ENCODE measurements around the gene BCAS1. TPM values are rescaled to one million over a fixed set of nuclear protein-coding genes. Genes with fewer than 3 reads are reported as not detected.

The BCAS1 gene
- total RNA-seq, 1 donor from 2014 or later = not detected

DNA sequence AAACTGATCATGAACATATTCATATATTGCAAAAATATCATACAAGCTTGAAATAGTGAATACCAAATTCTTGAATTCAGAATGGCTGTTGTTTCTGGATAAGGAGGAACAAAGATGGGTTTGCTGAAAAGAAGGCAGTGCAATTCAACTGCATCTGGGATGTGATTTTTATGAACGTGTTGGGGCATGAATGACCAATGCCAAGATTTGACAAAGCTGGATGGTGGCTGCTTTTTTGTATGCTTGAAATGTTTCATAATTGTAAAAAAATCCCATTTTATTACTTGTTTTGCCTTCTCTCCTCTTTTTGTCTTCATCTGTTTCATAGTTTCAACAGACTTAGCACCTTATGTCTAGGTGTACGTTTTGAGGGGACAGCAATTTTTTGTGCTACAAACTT, 36.8 kb upstream of the BCAS1 start:
- no peaks in the 10 kb centered on the region for H3K27me3 Mint-ChIP-seq (ENCODE audit: low read depth)
- no peak for TF ChIP-seq CTCF (conservative IDR thresholded peaks at IDR 0.05)
- no peak overlapping the region for H3K4me3 Mint-ChIP-seq
- no peaks in the 10 kb centered on the region for H3K36me3 Mint-ChIP-seq (ENCODE audit: low read depth)
- no peaks in the 10 kb centered on the region for H3K9me3 Mint-ChIP-seq
- H3K4me1 Mint-ChIP-seq = no peaks in the 10 kb centered on the region
- no peak for DNase-seq (ENCODE audit: low read depth, low spot score)
- no peak overlapping the region for H3K27ac Mint-ChIP-seq (ENCODE audit: unreplicated experiment)

- H3K27me3 Mint-ChIP-seq (ENCODE audit: low read depth) = no peaks in the 10 kb centered on the region
- DNase-seq (ENCODE audit: low read depth, low spot score) = no peak
- no peaks in the 10 kb centered on the region for H3K36me3 Mint-ChIP-seq (ENCODE audit: low read depth)
- H3K4me1 Mint-ChIP-seq = no peaks in the 10 kb centered on the region
- no peak overlapping the region for H3K4me3 Mint-ChIP-seq
- TF ChIP-seq CTCF (conservative IDR thresholded peaks at IDR 0.05) = no peak
- no peak overlapping the region for H3K27ac Mint-ChIP-seq (ENCODE audit: unreplicated experiment)
- H3K9me3 Mint-ChIP-seq = no peaks in the 10 kb centered on the region
Observed at GRCh38 chr20:54106162-54106561, 35.8 kb upstream of the BCAS1 start.

DNA sequence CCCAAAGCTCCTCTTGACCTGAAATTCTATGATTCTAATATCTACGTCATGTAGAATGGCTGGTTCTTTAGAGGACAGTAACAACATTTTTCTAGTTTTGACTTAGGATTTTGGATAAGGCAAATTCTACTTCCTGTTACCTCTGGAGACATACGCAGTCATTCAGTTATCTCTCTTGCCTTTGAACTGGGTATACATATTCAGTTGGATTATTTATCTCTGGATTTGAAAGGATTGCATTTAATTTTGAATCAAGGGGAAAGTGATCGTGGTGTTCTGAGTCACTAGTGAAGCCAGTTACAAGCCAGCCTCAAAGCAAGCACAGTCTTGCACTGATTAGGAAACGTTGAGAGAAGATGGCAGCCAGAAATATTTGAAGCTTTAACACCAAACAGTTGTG, 35.3 kb upstream of the BCAS1 start:
- no peak for TF ChIP-seq CTCF (conservative IDR thresholded peaks at IDR 0.05)
- H3K36me3 Mint-ChIP-seq (ENCODE audit: low read depth) = no peaks in the 10 kb centered on the region
- no peak for DNase-seq (ENCODE audit: low read depth, low spot score)
- H3K27me3 Mint-ChIP-seq (ENCODE audit: low read depth) = no peaks in the 10 kb centered on the region
- no peaks in the 10 kb centered on the region for H3K9me3 Mint-ChIP-seq
- no peak overlapping the region for H3K4me3 Mint-ChIP-seq
- no peaks in the 10 kb centered on the region for H3K4me1 Mint-ChIP-seq
- H3K27ac Mint-ChIP-seq (ENCODE audit: unreplicated experiment) = no peak overlapping the region

DNA sequence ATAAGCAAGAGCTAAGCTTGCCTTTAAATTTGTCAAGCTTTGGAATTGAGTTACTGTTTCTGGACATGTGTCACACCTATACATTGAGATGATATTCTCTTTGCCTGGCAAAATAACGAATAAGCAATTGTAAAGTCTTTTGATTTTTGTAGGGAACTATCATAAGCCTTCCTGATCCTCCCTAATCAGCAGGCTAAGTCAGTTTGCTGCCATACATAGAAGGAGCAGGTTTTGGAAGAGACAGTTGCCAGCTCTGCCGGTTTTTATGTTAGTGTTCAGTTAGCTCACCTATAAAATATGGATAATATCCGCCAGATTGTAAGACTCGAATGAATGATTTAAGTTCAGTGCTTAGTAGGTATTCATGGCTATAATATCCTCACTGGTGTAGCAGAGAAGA, 34.4 kb upstream of the BCAS1 start:
- H3K9me3 Mint-ChIP-seq = no peaks in the 10 kb centered on the region
- TF ChIP-seq CTCF (conservative IDR thresholded peaks at IDR 0.05) = no peak
- H3K27me3 Mint-ChIP-seq (ENCODE audit: low read depth) = no peaks in the 10 kb centered on the region
- H3K36me3 Mint-ChIP-seq (ENCODE audit: low read depth) = no peaks in the 10 kb centered on the region
- no peak overlapping the region for H3K4me3 Mint-ChIP-seq
- no peak overlapping the region for H3K27ac Mint-ChIP-seq (ENCODE audit: unreplicated experiment)
- no peak for DNase-seq (ENCODE audit: low read depth, low spot score)
- no peaks in the 10 kb centered on the region for H3K4me1 Mint-ChIP-seq

DNA sequence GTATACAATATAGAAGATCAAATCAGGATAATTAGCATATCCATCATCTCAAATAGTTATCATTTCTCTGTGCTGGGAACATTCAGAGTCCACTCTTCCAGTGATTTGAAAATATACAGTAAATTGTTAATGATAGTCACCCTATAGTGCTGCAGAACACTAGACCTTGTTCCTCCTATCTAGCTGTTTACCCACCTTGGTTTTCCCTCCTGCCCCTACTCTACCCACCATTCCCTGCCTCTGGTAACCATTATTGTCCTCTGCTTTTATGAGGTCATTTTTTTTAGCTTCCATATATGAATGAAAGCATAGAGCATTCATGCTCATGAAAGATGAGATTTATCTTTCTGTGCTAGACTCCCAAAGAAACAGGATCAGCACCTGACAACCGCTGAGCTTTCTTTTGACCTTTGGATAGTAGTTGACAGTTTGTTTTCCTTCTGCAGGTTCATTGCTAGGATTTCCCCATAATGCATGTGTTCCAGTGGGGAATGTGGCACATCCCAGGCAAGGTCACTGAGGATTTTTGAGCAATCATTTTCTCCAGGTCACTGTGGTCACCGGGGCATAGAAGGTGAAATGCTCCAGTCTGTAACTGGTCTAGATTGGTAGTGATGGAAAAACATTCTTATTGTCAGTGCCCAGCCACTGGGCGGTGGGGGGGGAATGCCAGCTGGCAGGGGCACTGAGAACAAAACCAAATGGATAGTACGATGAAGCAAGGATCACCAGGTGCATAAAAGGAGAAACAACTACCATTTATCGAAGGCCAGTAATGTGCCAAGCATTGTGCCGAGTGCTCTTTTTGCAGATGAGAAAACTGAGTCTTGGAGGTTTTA, 33.6 kb upstream of the BCAS1 start:
- Mint-ChIP-seq H3K4me3 (no peak overlapping the region), H3K9me3 (no peaks in the 10 kb centered on the region), H3K27ac (ENCODE audit: unreplicated experiment) (no peak overlapping the region), H3K4me1 (no peaks in the 10 kb centered on the region), H3K36me3 (ENCODE audit: low read depth) (no peaks in the 10 kb centered on the region), H3K27me3 (ENCODE audit: low read depth) (no peaks in the 10 kb centered on the region)
- TF ChIP-seq CTCF (conservative IDR thresholded peaks at IDR 0.05) = no peak
- no peak for DNase-seq (ENCODE audit: low read depth, low spot score)
